GM21619 (cell line): ENCODE measurements around the gene JMJD1C.
A peak's percentile ranks its signal among the peaks of the same experiment; 100 is the strongest.
"Not testable (repeated sequence)": the region's sequence is repeated elsewhere in the genome, so short reads cannot be mapped to it uniquely, and the experiment has no call there.

Experiments used
- ATAC-seq: cut with Tn5 transposase; IDR thresholded peaks from one replicate; pipeline ENCODE4 v1.9.1; 2021; ENCODE audit not compliant: unreplicated experiment

Gene JMJD1C

GRCh38 chr10:63235136-63235535, 230.6 kb downstream of the JMJD1C start:
- not testable (repeated sequence) for ATAC-seq

GRCh38 chr10:63229161-63229560, 236.6 kb downstream of the JMJD1C start:
- no peak for ATAC-seq

- no peak for ATAC-seq
These were observed 237.5 kb downstream of the JMJD1C start for GRCh38 chr10:63228237-63228636.

GRCh38 chr10:63227207-63227895, 238.4 kb downstream of the JMJD1C start:
- ATAC-seq, result peak; percentile 64

- no peak for ATAC-seq
These were observed 241.5 kb downstream of the JMJD1C start for GRCh38 chr10:63224241-63224640.

- ATAC-seq, result no peak
These were observed 243.8 kb downstream of the JMJD1C start for GRCh38 chr10:63221950-63222349.

- no peak for ATAC-seq
These were observed 246.0 kb downstream of the JMJD1C start for GRCh38 chr10:63219749-63220148.

- ATAC-seq, result peak; percentile 75
These were observed 248.6 kb downstream of the JMJD1C start for GRCh38 chr10:63217120-63217605.

GRCh38 chr10:63214571-63214970, 251.2 kb downstream of the JMJD1C start:
- no peak for ATAC-seq

GRCh38 chr10:63213489-63213888, 252.3 kb downstream of the JMJD1C start:
- ATAC-seq, result no peak

- peak; percentile 39 for ATAC-seq
These were observed 255.1 kb downstream of the JMJD1C start for GRCh38 chr10:63210611-63211196.

GRCh38 chr10:63209705-63210104, 256.1 kb downstream of the JMJD1C start:
- no peak for ATAC-seq

- ATAC-seq, result no peak
These were observed 256.8 kb downstream of the JMJD1C start for GRCh38 chr10:63208986-63209385.

GRCh38 chr10:63206997-63207811, 258.6 kb downstream of the JMJD1C start:
- ATAC-seq, result peak; percentile 39

GRCh38 chr10:63206576-63206975, 259.2 kb downstream of the JMJD1C start:
- ATAC-seq, result no peak

GRCh38 chr10:63205421-63205820, 260.4 kb downstream of the JMJD1C start:
- ATAC-seq, result no peak

- peak; percentile 43 for ATAC-seq
These were observed 260.9 kb downstream of the JMJD1C start for GRCh38 chr10:63204667-63205391.

GRCh38 chr10:63201118-63201517, 264.7 kb downstream of the JMJD1C start:
- no peak for ATAC-seq

GRCh38 chr10:63200431-63200830, 265.3 kb downstream of the JMJD1C start:
- no peak for ATAC-seq

GRCh38 chr10:63199716-63200115, 266.1 kb downstream of the JMJD1C start:
- no peak for ATAC-seq
